Adrenal gland (tissue), 12 donors: ENCODE data around the gene SORBS2. TPM values are rescaled to one million over a fixed set of nuclear protein-coding genes. Genes with fewer than 3 reads are reported as not detected.
A peak's percentile ranks its signal among the peaks of the same experiment; 100 is the strongest.

Experiments used
- DNase-seq, 7 donors: peaks; one replicate each; pipeline ENCODE4 v3.0.0-alpha.2; 2019 to 2020
- H3K27ac ChIP-seq, 5 donors: fragments of 200-600 bp; sonication (generic) in 4 of 5; 1 replicate in 3 of 5; 2 replicates in 2 of 5; pipeline versions ENCODE4 v1.5.1 to v1.8.0; 2016 to 2020; ENCODE audit warnings: mild to moderate bottlenecking in 1 of 5
- H3K27me3 ChIP-seq: fragments of 200-600 bp; 2 replicates; pipeline ENCODE4 v1.8.0; 2021
- H3K36me3 ChIP-seq, 2 donors: fragments of 200-600 bp; replicated peaks in 1 of 2; 1 replicate in 1 of 2; 2 replicates in 1 of 2; pipeline versions ENCODE4 v1.5.1 to v1.8.0; 2018 to 2022
- H3K4me1 ChIP-seq, 2 donors: fragments of 200-600 bp; replicated peaks in 1 of 2; 1 replicate in 1 of 2; 2 replicates in 1 of 2; pipeline versions ENCODE4 v1.5.1 to v1.8.0; 2018 to 2021
- H3K4me3 ChIP-seq, 4 donors: fragments of 200-600 bp; sonication (generic) in 3 of 4; one replicate each; pipeline ENCODE4 v1.5.1; 2016 to 2018
- H3K9me3 ChIP-seq, 3 donors: fragments of 200-600 bp; sonication (generic) in 1 of 3; replicated peaks in 1 of 3; 1 replicate in 2 of 3; 2 replicates in 1 of 3; pipeline versions ENCODE4 v1.5.1 to v1.8.0; 2016 to 2021
- POLR2A ChIP-seq, 2 donors: fragments of 450-650 bp; IDR thresholded peaks; one replicate each; pipeline ENCODE4 v1.6.1; 2017; ENCODE audit warnings: antibody characterized with exemption in 2 of 2, mild to moderate bottlenecking in 2 of 2, moderate library complexity in 1 of 2
- WGBS, 4 donors: extraction: QIAGEN DNeasy Blood & Tissue Kit in 2 of 4; methylation state at CpG; one replicate each; pipeline versions ENCODE4 v1.1.5 to v1.1.7; 2013 to 2017; 5-methylcytosine and 5-hydroxymethylcytosine counted together
- intact Hi-C, 2 donors: fragments of 100-400 bp; cut with DNase I; formaldehyde crosslinking; loops; one replicate each; pipeline versions ENCODE4 v1.14.1 to v1.15.0; 2022 to 2023
- polyA plus RNA-seq, 3 donors: library from polyadenylated mRNA; stranded (reverse); fragments of 200-250 nt in 2 of 3; fragments of 350-450 nt in 1 of 3; fragmentation: Illumina TruSeq in 1 of 3; extraction: RNeasy Lipid Tissue Mini Kit (QIAGEN cat#74804) in 1 of 3; gene quantifications; one replicate each; pipeline ENCODE4 v1.2.3, GENCODE V29; 2013 to 2014
- total RNA-seq, 9 donors: library from RNA; depleted of rRNA in 4 of 9; stranded (reverse); fragments of >200 nt in 4 of 9; fragments of 120-200 nt in 1 of 9; fragmentation: NEBNext Ultra II Directional in 1 of 9; extraction: Animal tissue kit (Norgen Biotek cat#: 25700) in 1 of 9; gene quantifications; one replicate each; pipeline versions ENCODE4 v1.1.0 to v1.2.4, GENCODE V29; 2013 to 2023
- TF ChIP-seq, protein P1 (sequence below), 6 experiments: fragments of 450-650 bp in 4 of 6; fragments of 200-600 bp in 2 of 6; sonication (generic) in 1 of 6; IDR thresholded peaks; 1 replicate in 5 of 6; 2 replicates in 1 of 6; pipeline versions ENCODE4 v1.5.1 to v1.8.0; 2016 to 2021; ENCODE audit warnings: antibody characterized with exemption in 6 of 6, mild to moderate bottlenecking in 2 of 6, moderate library complexity in 1 of 6
- donor health status: healthy with polysubstance abuse.
- donor health status: Bipolar disorder and iron deficiency.
- donor health status: DM: yes; HTN: yes; CAD: no.
- donor health status: DM: no; HTN: no; CAD: no.
- donor health status: DM: no; HTN: no; CAD: no.
- donor health status: DM: yes; HTN: yes; CAD: no.

SORBS2 gene
- total and polyA plus RNA-seq, 12 donors = 126 to 875 (median 582) TPM

DNA sequence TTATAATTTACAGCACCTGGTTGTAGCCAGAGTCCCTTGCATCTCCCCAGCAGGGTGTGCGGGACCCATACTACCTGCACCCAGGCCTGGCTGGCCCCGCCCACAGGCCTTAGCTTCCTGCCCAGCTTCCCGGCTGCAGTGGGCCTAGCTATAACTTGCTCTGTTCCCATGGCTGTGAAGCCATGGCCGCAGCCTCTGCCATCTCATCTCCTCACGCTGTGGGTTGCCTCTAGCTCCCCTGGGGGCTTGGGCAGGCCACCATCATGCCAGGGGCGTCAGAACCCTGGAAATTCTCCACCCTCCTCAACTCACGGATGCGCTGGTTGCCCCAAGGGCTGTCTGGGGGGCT is 26.1 kb upstream of the SORBS2 start:
- intact Hi-C loops = no loop called here
- no peak for TF ChIP-seq POLR2A (IDR thresholded peaks at IDR 0.05)
- TF ChIP-seq, protein P1, sequence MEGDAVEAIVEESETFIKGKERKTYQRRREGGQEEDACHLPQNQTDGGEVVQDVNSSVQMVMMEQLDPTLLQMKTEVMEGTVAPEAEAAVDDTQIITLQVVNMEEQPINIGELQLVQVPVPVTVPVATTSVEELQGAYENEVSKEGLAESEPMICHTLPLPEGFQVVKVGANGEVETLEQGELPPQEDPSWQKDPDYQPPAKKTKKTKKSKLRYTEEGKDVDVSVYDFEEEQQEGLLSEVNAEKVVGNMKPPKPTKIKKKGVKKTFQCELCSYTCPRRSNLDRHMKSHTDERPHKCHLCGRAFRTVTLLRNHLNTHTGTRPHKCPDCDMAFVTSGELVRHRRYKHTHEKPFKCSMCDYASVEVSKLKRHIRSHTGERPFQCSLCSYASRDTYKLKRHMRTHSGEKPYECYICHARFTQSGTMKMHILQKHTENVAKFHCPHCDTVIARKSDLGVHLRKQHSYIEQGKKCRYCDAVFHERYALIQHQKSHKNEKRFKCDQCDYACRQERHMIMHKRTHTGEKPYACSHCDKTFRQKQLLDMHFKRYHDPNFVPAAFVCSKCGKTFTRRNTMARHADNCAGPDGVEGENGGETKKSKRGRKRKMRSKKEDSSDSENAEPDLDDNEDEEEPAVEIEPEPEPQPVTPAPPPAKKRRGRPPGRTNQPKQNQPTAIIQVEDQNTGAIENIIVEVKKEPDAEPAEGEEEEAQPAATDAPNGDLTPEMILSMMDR (IDR thresholded peaks at IDR 0.05) = no peak
- no peak for DNase-seq

DNA sequence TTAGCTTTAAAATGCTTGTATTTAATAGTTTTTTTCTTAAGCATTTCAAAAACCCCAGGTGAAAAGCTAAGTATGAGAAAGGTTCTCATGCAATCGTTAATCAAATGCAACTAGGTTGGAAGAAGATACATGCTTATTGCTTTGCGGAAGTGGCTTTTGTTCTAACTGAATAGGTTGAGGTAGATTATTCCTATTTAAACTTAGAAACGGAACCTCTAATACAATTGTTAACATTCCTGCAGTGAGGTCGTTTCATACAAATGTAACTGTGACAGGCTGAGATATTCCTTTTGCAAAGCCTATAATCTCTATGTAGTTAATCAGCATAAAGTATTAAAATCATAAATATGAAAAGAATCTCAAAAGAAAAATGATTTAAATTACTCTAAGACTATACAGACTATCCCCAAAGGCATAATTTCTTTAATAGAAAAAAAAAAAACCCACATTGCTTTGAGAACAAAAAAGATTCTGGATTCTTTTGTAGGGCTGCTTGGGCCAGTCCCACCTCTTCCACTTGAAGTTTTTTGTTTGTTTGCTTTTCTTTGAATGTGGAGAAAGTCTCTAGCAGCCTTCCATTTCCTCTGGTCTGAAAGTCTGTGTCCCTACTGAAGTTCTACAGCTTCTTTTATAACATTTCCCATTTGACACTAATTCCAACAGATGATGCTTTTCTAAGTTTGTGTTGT is 25.6 kb upstream of the SORBS2 start:
- Histone ChIP-seq H3K9me3 (no peaks in the 10 kb centered on the region), H3K27me3 (no peaks in the 10 kb centered on the region), H3K36me3 (no peaks in the 10 kb centered on the region), H3K4me3 (no peak overlapping the region), H3K4me1 (peaks cover 15 to 39% of the 10 kb centered on the region in 2 donors), H3K27ac (peak overlapping the region in 3 of 5 donors; percentile 74 to 93 (median 88))
- WGBS, 4 donors = 75 to 88% (median 79%) methylated on average over 4 of the region's 4 CpGs
- intact Hi-C loops = no loop called here
- TF ChIP-seq, protein P1 (IDR thresholded peaks at IDR 0.05) = no peak
- no peak for TF ChIP-seq POLR2A (IDR thresholded peaks at IDR 0.05)
- DNase-seq = no peak

More for the DNA sequence above, 26.1 kb upstream of the SORBS2 start:
- Histone ChIP-seq H3K4me1 (peaks cover 15 to 39% of the 10 kb centered on the region in 2 donors), H3K27me3 (no peaks in the 10 kb centered on the region), H3K27ac (peak overlapping the region; percentile 0 to 93 (median 74)), H3K4me3 (no peak overlapping the region), H3K36me3 (no peaks in the 10 kb centered on the region), H3K9me3 (no peaks in the 10 kb centered on the region)
- WGBS, 4 donors = 95 to 98% (median 97%) methylated on average over 6 to 8 of the region's 8 CpGs

DNA sequence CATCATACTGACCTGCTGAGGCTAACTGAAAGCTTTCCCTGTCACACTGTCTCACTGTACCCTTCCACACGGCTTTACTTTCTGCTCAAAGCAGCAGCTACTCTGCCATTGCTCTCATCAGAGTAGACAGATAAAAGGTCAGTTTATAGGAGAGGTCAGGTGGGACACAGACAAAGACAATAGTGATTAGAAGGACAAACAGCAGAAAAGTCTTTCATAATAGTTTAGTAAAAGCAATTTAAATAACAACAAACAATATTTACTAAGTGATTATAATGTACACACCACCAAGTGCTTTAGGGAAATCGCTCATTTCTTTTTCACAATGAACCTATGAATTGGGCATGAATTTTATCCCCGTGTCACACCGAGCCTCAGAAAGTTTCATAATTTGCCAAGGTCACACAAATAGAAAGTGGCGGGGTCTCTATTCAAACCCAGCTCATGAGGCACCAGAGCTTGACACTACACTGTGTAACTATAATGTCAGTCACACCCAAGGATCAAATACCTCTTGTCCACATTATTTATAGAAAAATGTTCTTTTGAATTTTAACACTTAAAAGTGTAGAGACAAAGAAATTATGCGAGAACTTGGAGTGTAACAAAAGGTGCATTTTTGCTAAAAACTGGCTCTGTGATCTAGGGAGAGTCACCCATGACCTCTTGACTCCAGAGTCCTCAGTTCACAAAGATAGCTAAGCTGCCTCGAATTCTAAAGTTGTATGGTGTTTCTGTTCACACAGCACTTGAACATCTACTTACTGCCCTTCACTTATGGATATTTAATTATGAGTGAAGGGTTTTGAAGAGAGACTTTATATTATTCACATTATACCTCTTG is 24.5 kb upstream of the SORBS2 start:
- peak overlapping the region in 1 of 5 donors; percentile 57 for H3K27ac ChIP-seq
- intact Hi-C loops = no loop called here
- TF ChIP-seq POLR2A (IDR thresholded peaks at IDR 0.05) = no peak
- TF ChIP-seq, protein P1 (IDR thresholded peaks at IDR 0.05) = no peak
- no peak for DNase-seq
- H3K36me3 ChIP-seq = no peaks in the 10 kb centered on the region
- no peak overlapping the region for H3K4me3 ChIP-seq
- no peaks in the 10 kb centered on the region for H3K27me3 ChIP-seq
- 49 to 61% (median 59%) methylated on average over 7 of the region's 7 CpGs for WGBS, 4 donors
- H3K9me3 ChIP-seq = no peaks in the 10 kb centered on the region
- H3K4me1 ChIP-seq = peaks cover 15 to 39% of the 10 kb centered on the region in 2 donors

DNA sequence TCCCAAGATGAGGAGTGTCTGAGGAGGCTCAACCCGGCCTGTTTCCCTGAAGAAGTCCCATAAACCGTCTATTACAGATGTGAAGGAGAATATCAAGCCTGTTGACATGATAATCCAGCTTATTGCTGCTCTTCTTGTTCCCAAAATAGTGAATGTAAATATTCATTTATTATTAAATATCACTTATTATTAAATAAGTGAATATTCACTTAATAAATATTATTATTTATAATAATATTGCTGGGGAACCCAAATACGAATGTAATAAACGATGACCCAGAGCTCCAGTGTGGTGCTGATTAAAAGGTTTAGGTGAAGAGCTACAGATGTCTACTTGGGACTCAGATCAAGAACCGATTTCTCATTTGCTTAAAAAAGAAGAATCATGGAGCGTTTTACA is 23.8 kb upstream of the SORBS2 start:
- peaks cover 15 to 39% of the 10 kb centered on the region in 2 donors for H3K4me1 ChIP-seq
- DNase-seq = no peak
- no peak overlapping the region for H3K4me3 ChIP-seq
- no peaks in the 10 kb centered on the region for H3K27me3 ChIP-seq
- H3K9me3 ChIP-seq = no peaks in the 10 kb centered on the region
- no peaks in the 10 kb centered on the region for H3K36me3 ChIP-seq
- no peak for TF ChIP-seq POLR2A (IDR thresholded peaks at IDR 0.05)
- TF ChIP-seq, protein P1 (IDR thresholded peaks at IDR 0.05) = no peak
- intact Hi-C loops = no loop called here
- peak overlapping the region in 1 of 5 donors; percentile 57 for H3K27ac ChIP-seq
- WGBS, 4 donors = 81 to 89% (median 88%) methylated on average over 6 of the region's 6 CpGs
